ENCODE results near the gene PGGHG. TPM values are rescaled to one million over a fixed set of nuclear protein-coding genes. Genes with fewer than 3 reads are reported as not detected.
A peak's percentile ranks its signal among the peaks of the same experiment; 100 is the strongest.

The PGGHG gene
- total RNA-seq, 4 donors from 2014 or later, result 4.0 to 7.7 (median 6.9) TPM

DNA sequence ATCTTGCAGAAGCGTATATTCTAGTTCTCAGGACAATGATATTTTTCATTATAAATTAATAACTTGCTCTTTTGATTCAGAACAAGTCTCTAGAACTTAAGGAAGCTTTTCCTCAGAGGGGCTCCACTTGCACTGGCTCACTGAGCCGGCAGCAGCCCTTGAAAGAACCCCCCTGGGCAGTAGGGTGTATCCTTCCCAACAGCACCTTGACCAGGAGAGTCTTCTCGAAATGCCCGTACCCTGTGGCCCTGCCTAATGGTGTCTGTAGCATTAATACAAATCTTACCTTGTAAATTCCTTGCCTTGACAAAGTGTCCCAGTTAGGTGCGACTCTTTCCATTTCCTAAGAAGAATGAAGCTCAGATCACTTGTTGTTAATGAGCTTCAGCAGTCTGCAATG lies 38.7 kb upstream of the PGGHG start:
- TF ChIP-seq, protein P1, sequence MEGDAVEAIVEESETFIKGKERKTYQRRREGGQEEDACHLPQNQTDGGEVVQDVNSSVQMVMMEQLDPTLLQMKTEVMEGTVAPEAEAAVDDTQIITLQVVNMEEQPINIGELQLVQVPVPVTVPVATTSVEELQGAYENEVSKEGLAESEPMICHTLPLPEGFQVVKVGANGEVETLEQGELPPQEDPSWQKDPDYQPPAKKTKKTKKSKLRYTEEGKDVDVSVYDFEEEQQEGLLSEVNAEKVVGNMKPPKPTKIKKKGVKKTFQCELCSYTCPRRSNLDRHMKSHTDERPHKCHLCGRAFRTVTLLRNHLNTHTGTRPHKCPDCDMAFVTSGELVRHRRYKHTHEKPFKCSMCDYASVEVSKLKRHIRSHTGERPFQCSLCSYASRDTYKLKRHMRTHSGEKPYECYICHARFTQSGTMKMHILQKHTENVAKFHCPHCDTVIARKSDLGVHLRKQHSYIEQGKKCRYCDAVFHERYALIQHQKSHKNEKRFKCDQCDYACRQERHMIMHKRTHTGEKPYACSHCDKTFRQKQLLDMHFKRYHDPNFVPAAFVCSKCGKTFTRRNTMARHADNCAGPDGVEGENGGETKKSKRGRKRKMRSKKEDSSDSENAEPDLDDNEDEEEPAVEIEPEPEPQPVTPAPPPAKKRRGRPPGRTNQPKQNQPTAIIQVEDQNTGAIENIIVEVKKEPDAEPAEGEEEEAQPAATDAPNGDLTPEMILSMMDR (IDR thresholded peaks at IDR 0.05), result no peak
- no peak for TF ChIP-seq POLR2A (IDR thresholded peaks at IDR 0.05)
- WGBS, 2 donors, result 82 to 92% methylated on average over 5 of the region's 5 CpGs
- intact Hi-C loops (cut with DNase I; ENCODE audit: low total_unique reads), result loop anchor here (10.0 kb wide), 1 partner anchor 105 kb away; no protein-coding TSS in a partner anchor
- DNase-seq (ENCODE audit: low spot score in 2 of 2), result no peak
- H3K4me3 ChIP-seq (ENCODE audit: low read depth, poor library complexity, severe bottlenecking), result no peak overlapping the region

DNA sequence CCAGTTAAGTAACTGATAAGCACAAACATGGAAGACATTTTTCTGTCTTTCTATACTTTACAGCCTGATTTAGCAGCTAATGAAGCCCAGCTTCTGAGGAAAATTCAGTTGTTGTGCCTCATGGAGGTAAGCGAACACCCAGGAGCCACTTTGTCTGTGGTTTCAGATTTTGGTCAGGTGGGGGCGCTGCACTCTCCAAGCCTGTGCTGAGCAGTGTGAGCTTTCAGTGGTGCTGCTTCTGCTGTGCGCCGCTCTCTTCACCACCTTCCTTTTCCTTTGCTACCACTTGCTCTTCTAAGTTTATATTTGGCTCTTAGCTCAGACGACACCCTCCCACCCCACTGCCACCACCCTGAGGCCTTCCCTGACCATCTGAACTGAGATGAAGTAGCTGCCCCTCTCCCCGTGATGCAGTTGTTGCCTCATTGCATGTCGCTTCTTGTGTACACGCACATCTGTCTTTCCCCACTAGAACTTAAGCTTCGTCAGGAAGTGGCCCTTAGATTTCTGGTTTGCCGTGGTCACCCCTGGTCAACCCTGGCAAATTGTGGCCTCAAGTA lies 38.1 kb upstream of the PGGHG start:
- DNase-seq (ENCODE audit: low spot score in 2 of 2), result peak; percentile 53 to 94
- TF ChIP-seq, protein P1 (IDR thresholded peaks at IDR 0.05), result peak in 1 of 3 donors; percentile 10
- no peak for TF ChIP-seq POLR2A (IDR thresholded peaks at IDR 0.05)
- 78 to 82% methylated on average over 10 of the region's 10 CpGs for WGBS, 2 donors
- H3K4me3 ChIP-seq (ENCODE audit: low read depth, poor library complexity, severe bottlenecking), result no peak overlapping the region
- intact Hi-C loops (cut with DNase I; ENCODE audit: low total_unique reads), result loop anchor here (10.0 kb wide), 1 partner anchor 104 kb away; no protein-coding TSS in a partner anchor

DNA sequence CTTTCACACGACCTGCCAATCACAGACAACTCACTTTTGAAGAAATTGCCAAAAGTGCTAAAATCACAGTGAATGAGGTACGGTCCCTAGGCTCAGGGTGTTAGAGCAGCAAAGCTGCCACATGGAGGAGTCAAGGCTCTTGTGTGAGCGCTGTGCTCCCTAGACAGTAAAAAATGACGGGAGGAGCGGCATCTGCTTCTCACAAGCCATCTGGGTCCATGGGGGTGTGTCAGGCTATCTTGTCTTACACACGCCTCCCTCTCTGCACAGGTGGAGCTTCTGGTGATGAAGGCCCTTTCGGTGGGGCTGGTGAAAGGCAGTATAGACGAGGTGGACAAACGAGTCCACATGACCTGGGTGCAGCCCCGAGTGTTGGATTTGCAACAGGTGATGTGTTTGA lies 37.4 kb upstream of the PGGHG start:
- no peak overlapping the region for H3K4me3 ChIP-seq (ENCODE audit: low read depth, poor library complexity, severe bottlenecking)
- intact Hi-C loops (cut with DNase I; ENCODE audit: low total_unique reads), result loop anchor here (10.0 kb wide), 1 partner anchor 103 kb away; no protein-coding TSS in a partner anchor
- peak in 1 of 2 donors; percentile 68 for DNase-seq (ENCODE audit: low spot score in 2 of 2)
- 77 to 78% methylated on average over 10 of the region's 10 CpGs for WGBS, 2 donors
- TF ChIP-seq, protein P1 (IDR thresholded peaks at IDR 0.05), result no peak
- TF ChIP-seq POLR2A (IDR thresholded peaks at IDR 0.05), result no peak

DNA sequence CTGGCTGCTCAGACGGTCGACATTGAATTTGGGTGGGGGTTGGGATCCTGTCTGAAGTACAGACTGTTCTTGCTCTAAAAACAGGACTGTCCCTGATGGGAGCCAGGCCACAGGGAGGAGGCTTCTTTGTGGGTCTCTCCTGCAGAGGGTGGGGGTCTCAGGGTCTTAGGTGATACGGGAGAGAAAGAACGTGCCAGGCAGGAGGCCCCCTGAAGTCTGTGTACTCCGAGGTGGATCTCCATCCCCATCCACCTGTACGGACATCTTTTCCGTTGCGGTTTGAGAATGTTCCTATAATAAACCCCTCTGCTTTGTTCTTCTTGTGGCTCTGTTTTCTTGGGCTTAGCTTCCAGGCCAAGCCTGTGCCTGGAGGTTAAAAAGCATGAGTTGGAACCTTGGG lies 36.3 kb upstream of the PGGHG start:
- TF ChIP-seq, protein P1 (IDR thresholded peaks at IDR 0.05), result no peak
- TF ChIP-seq POLR2A (IDR thresholded peaks at IDR 0.05), result no peak
- WGBS, 2 donors, result 81 to 88% methylated on average over 8 of the region's 8 CpGs
- DNase-seq (ENCODE audit: low spot score in 2 of 2), result no peak
- no peak overlapping the region for H3K4me3 ChIP-seq (ENCODE audit: low read depth, poor library complexity, severe bottlenecking)
- intact Hi-C loops (cut with DNase I; ENCODE audit: low total_unique reads), result loop anchor here (10.0 kb wide), 1 partner anchor 102 kb away; no protein-coding TSS in a partner anchor

DNA sequence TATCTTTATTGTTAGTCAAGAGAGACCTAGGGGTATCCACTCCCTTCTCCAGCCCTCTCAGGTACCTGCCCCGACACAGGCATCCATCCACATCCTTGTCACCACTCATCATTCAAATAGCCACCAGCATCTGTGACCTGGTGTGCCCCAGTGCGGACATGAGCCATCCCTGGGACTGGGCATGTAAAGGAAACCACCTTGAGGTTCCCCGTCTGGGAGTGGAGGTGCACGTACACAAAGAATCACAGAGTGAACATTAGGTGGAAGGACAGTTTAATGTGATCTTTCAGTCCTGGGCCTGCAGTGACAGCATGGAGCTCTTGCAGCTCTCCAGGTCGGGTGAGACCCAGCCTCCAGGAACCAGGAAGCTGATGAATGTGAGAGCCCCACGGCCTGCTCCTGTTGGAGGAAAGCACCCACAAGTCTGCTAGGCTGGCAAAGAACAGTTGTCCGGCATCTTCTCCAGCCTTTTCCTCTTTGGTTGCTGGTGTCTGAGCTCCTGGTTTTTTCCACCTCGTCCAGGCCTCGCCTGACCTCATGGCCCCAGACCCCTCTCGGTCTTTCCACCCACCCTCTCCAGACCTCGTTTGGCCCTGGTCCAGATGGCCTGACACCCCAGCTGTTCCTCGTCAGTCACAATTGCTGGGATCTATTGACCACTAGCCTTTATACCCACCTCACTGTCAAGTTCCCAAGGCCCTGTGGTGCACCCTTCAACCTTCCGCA lies 35.6 kb upstream of the PGGHG start:
- intact Hi-C loops (cut with DNase I; ENCODE audit: low total_unique reads), result loop anchor here (10.0 kb wide), 1 partner anchor 101 kb away; no protein-coding TSS in a partner anchor
- no peak overlapping the region for H3K4me3 ChIP-seq (ENCODE audit: low read depth, poor library complexity, severe bottlenecking)
- 77 to 78% methylated on average over 13 of the region's 13 CpGs for whole genome bisulfite sequencing, 2 donors
- no peak for TF ChIP-seq POLR2A (IDR thresholded peaks at IDR 0.05)
- TF ChIP-seq, protein P1 (IDR thresholded peaks at IDR 0.05), result no peak
- DNase-seq (ENCODE audit: low spot score in 2 of 2), result peak in 1 of 2 donors; percentile 82
